ENCODE data around the gene RAB23. TPM values are rescaled to one million over a fixed set of nuclear protein-coding genes. Genes with fewer than 3 reads are reported as not detected.

RAB23 gene
- total and polyA plus RNA-seq, 2 experiments from 2014 or later: 5.2 to 16.7 TPM

Other genes with a start within 250 kb of the RAB23 start
- gene KIAA1586, start 175.6 kb downstream of the RAB23 start, total RNA-seq (2014; rRNA removed; shearing (Covaris generic)): 21.3 and 24.0 TPM in 2 replicates
- gene KIAA1586, start 175.6 kb downstream of the RAB23 start, polyA plus RNA-seq (2016; fragmentation: Nextera tagmentation; extraction: Ambion mirVana): 30.2 and 37.7 TPM in 2 replicates
- 50.7 and 54.1 TPM in 2 replicates for gene ZNF451, start 132.1 kb downstream of the RAB23 start, total RNA-seq (2014; rRNA removed; shearing (Covaris generic))
- 43.1 and 44.8 TPM in 2 replicates for gene ZNF451, start 132.1 kb downstream of the RAB23 start, polyA plus RNA-seq (2016; fragmentation: Nextera tagmentation; extraction: Ambion mirVana)
- 8.5 TPM in 2 replicates for gene BAG2, start 50.0 kb downstream of the RAB23 start, total RNA-seq (2014; rRNA removed; shearing (Covaris generic))
- gene BAG2, start 50.0 kb downstream of the RAB23 start, polyA plus RNA-seq (2016; fragmentation: Nextera tagmentation; extraction: Ambion mirVana): 9.0 and 9.5 TPM in 2 replicates
- gene PRIM2, start 95.3 kb upstream of the RAB23 start, total RNA-seq (2014; rRNA removed; shearing (Covaris generic)): 65.3 and 75.2 TPM in 2 replicates
- gene PRIM2, start 95.3 kb upstream of the RAB23 start, polyA plus RNA-seq (2016; fragmentation: Nextera tagmentation; extraction: Ambion mirVana): 37.2 and 45.5 TPM in 2 replicates

All from GM23338 (cell line).